SH-SY5Y (cell line): ENCODE data around the gene VPREB1.

ENCODE experiments used
- GATA2 ChIP-seq: IDR thresholded peaks from 2 replicates; pipeline ENCODE4 v1.6.1; 2011; ENCODE audit warnings: mild to moderate bottlenecking, low read depth, low read length
- GATA3 ChIP-seq: IDR thresholded peaks from 2 replicates; pipeline ENCODE4 v1.6.1; 2011; ENCODE audit warnings: low read depth, mild to moderate bottlenecking, low read length, moderate library complexity

DNA sequence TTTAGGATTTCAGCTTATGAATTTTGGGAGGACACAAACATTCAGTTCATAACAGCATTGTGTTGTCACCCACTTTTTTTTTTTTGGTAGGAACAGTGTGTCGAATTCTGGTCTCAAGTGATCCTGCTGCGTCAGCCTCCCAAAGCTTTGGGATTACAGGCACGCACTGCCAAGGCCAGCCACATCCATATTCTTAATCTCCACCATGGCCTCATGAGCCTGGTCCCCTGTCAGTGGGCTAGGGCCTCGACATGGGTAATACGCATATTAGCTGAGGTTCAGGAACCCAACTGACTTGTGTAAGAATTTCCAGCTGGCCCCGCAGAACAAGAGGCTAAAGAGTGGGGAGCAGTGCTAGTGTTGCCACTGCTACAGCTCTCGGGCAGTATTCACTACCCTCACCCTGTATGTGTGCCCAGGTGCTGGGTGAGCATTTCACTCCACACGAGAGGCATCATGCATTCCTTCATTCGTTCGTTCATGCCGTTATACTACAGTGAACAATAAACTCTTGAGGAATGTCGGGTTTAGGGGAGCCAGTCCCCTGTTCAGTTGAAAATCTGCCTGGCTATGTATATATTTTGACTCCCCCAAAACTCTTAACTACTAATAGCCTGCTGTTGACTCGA lies 5.2 kb upstream of the VPREB1 start:
- TF ChIP-seq GATA3 (no peak), GATA2 (no peak)
